Heart left ventricle (tissue), 16 donors: ENCODE data around the gene IL34. TPM values are rescaled to one million over a fixed set of nuclear protein-coding genes. Genes with fewer than 3 reads are reported as not detected.

Experiments
- ATAC-seq, 4 donors: fragments of 200-7000 bp; cut with Tn5 transposase; one replicate each; pipeline ENCODE4 v1.9.1; 2020 to 2022; ENCODE audit warnings: moderate library complexity in 4 of 4, mild to moderate bottlenecking in 3 of 4, moderate number of reproducible peaks in 1 of 4
- DNase-seq, 5 donors: peaks; one replicate each; pipeline ENCODE4 v3.0.0-alpha.2; 2020
- H3K27ac ChIP-seq, 12 donors: fragments of 200-600 bp; sonication (generic) in 4 of 12; one replicate each; pipeline versions ENCODE4 v1.5.0 to v1.8.0; 2016 to 2022; ENCODE audit warnings: mild to moderate bottlenecking in 2 of 12
- H3K27me3 ChIP-seq, 9 donors: fragments of 200-600 bp; sonication (generic) in 2 of 9; one replicate each; pipeline versions ENCODE4 v1.5.1 to v1.8.0; 2016 to 2022; ENCODE audit warnings: mild to moderate bottlenecking in 3 of 9
- H3K36me3 ChIP-seq, 9 donors: fragments of 200-600 bp; sonication (generic) in 2 of 9; one replicate each; pipeline versions ENCODE4 v1.5.0 to v1.8.0; 2018 to 2022; ENCODE audit warnings: mild to moderate bottlenecking in 2 of 9
- H3K4me1 ChIP-seq, 12 donors: fragments of 200-600 bp; sonication (generic) in 4 of 12; one replicate each; pipeline versions ENCODE4 v1.5.0 to v1.8.0; 2016 to 2022; ENCODE audit warnings: mild to moderate bottlenecking in 3 of 12
- H3K4me3 ChIP-seq, 12 donors: fragments of 200-600 bp; sonication (generic) in 4 of 12; one replicate each; pipeline versions ENCODE4 v1.5.0 to v1.8.0; 2017 to 2022; ENCODE audit warnings: mild to moderate bottlenecking in 9 of 12, moderate library complexity in 4 of 12
- H3K9me3 ChIP-seq, 12 donors: fragments of 200-600 bp; sonication (generic) in 4 of 12; one replicate each; pipeline versions ENCODE4 v1.5.0 to v1.8.0; 2016 to 2022; ENCODE audit warnings: mild to moderate bottlenecking in 1 of 12
- CTCF ChIP-seq, 12 donors: fragments of 200-600 bp; sonication (generic) in 4 of 12; IDR thresholded peaks; one replicate each; pipeline versions ENCODE4 v1.5.0 to v1.8.0; 2018 to 2022; ENCODE audit warnings: antibody characterized with exemption in 12 of 12, mild to moderate bottlenecking in 5 of 12
- POLR2A ChIP-seq, 2 donors: fragments of 450-650 bp; IDR thresholded peaks; one replicate each; pipeline ENCODE4 v1.6.1; 2017; ENCODE audit warnings: antibody characterized with exemption in 2 of 2, mild to moderate bottlenecking in 2 of 2, moderate library complexity in 2 of 2
- WGBS, 4 donors: extraction: QIAGEN DNeasy Blood & Tissue Kit in 2 of 4; methylation state at CpG; one replicate each; pipeline versions ENCODE4 v1.1.5 to v1.1.7; 2013 to 2018; 5-methylcytosine and 5-hydroxymethylcytosine counted together
- intact Hi-C, 10 donors: fragments of 100-400 bp; cut with DNase I; formaldehyde crosslinking; loops; one replicate each; pipeline versions ENCODE4 v1.11.1 to v1.14.2; 2022
- polyA plus RNA-seq, 2 donors: library from polyadenylated mRNA; stranded (reverse); fragments of 200-250 nt; gene quantifications; one replicate each; pipeline ENCODE4 v1.2.3, GENCODE V29; 2013
- total RNA-seq, 9 donors: library from RNA; depleted of rRNA in 2 of 9; stranded (reverse); fragments of >200 nt in 2 of 9; fragmentation: NEBNext Ultra II Directional in 3 of 9; extraction: Animal tissue kit (Norgen Biotek cat#: 25700) in 3 of 9; gene quantifications; one replicate each; pipeline versions ENCODE4 v1.1.0 to v1.2.4, GENCODE V29; 2016 to 2023
- donor health status: ischemic (EF 13 %, LVEDD 7.1; RV severe dilation, severe dysfunction).
- donor health status: healthy with polysubstance abuse.
- donor health status: DM: no; HTN: yes; CAD: no.
- donor health status: DM: no; HTN: no; CAD: no.
- donor health status: ischemic (EF 25% LVEDD 6.9; RV normal size, moderate dysfunction).
- donor health status: ischemic (EF 25% LVEDD 5.7; RV mildly dilated, moderate dysfunction).
- donor health status: healthy.
- donor health status: DM: yes; HTN: yes; CAD: no.
- donor health status: ischemic (EF 35%, LVEDD 5.7; RV mildly dilated, moderate dysfunction).
- donor health status: nonischemic (EF 11% LVEDD 7.7; RV severe dilation, severe dysfunction).
- donor health status: DM: yes; HTN: yes; CAD: no.
- donor health status: PGD.
- donor health status: ischemic (EF 29% LVEDD 5.4; RV normal size, mild dysfunction).
- donor health status: nonischemic (EF 23%, LVEDD 6.1; RV moderate dilation, normal function).

IL34 gene
- total and polyA plus RNA-seq, 11 donors = 0.49 to 6.5 (median 2.5) TPM

- Histone ChIP-seq H3K9me3 (no peaks in the 10 kb centered on the region), H3K27me3 (no peaks in the 10 kb centered on the region), H3K27ac (peak overlapping the region in 4 of 12 donors; percentile 2 to 68 (median 22)), H3K36me3 (peaks cover 0 to 47% (median 40%) of the 10 kb centered on the region in 9 donors), H3K4me3 (no peak overlapping the region), H3K4me1 (peaks cover 0 to 24% (median 9%) of the 10 kb centered on the region in 12 donors)
- TF ChIP-seq POLR2A (IDR thresholded peaks at IDR 0.05) = no peak
- no peak for TF ChIP-seq CTCF (IDR thresholded peaks at IDR 0.05)
- ATAC-seq (peak in 3 of 4 donors; percentile 12 to 30 (median 17)), DNase-seq (peak in 1 of 5 donors; percentile 36)
- 62 to 71% (median 69%) methylated on average over 18 to 21 of the region's 21 CpGs for WGBS, 4 donors
- intact Hi-C loops = no loop called here
These were observed 15.7 kb downstream of the IL34 start for GRCh38 chr16:70661918-70662641.

- H3K4me3 ChIP-seq = no peak overlapping the region
- intact Hi-C loops = no loop called here
- no peaks in the 10 kb centered on the region for H3K9me3 ChIP-seq
- H3K27me3 ChIP-seq = no peaks in the 10 kb centered on the region
- peaks cover 0 to 24% (median 9%) of the 10 kb centered on the region in 12 donors for H3K4me1 ChIP-seq
- DNase-seq (no peak), ATAC-seq (no peak)
- peak overlapping the region in 4 of 12 donors; percentile 2 to 68 (median 22) for H3K27ac ChIP-seq
- TF ChIP-seq POLR2A (IDR thresholded peaks at IDR 0.05) (no peak), CTCF (IDR thresholded peaks at IDR 0.05) (no peak)
- WGBS, 4 donors = 85 to 86% (median 86%) methylated on average over 7 to 13 of the region's 13 CpGs
- peaks cover 0 to 56% (median 46%) of the 10 kb centered on the region in 9 donors for H3K36me3 ChIP-seq
These were observed 16.7 kb downstream of the IL34 start for GRCh38 chr16:70662991-70663523.

GRCh38 chr16:70663524-70664324, 17.4 kb downstream of the IL34 start:
- Histone ChIP-seq H3K27ac (peak overlapping the region in 1 of 12 donors; percentile 68), H3K27me3 (no peaks in the 10 kb centered on the region), H3K4me3 (no peak overlapping the region), H3K4me1 (peaks cover 0 to 31% (median 9%) of the 10 kb centered on the region in 12 donors), H3K36me3 (peaks cover 0 to 63% (median 53%) of the 10 kb centered on the region in 9 donors), H3K9me3 (peaks cover 0 to 2% (median 0%) of the 10 kb centered on the region in 12 donors)
- TF ChIP-seq POLR2A (IDR thresholded peaks at IDR 0.05) = no peak
- no peak for TF ChIP-seq CTCF (IDR thresholded peaks at IDR 0.05)
- WGBS, 4 donors = 92 to 97% (median 95%) methylated on average over 44 to 56 of the region's 56 CpGs
- ATAC-seq = peak in 1 of 4 donors; percentile 2
- DNase-seq = no peak
- intact Hi-C loops = no loop called here
